Left kidney (tissue), 2 donors: ENCODE results near the gene BTBD19. TPM values are rescaled to one million over a fixed set of nuclear protein-coding genes. Genes with fewer than 3 reads are reported as not detected.
A peak's percentile ranks its signal among the peaks of the same experiment; 100 is the strongest.
"Not testable (repeated sequence)": the region's sequence is repeated elsewhere in the genome, so short reads cannot be mapped to it uniquely, and the experiment has no call there.

ENCODE experiments used
- DNase-seq: peaks from one replicate; pipeline ENCODE4 v3.0.0-alpha.2; 2013
- polyA plus RNA-seq: library from polyadenylated mRNA; unstranded; fragments of 120-200 nt; gene quantifications from one replicate; pipeline ENCODE4 v1.2.1, GENCODE V29; 2013; ENCODE audit not compliant: insufficient read length

BTBD19 gene
- polyA plus RNA-seq, 1 donor = 20.9 TPM

GRCh38 chr1:44807364-44808062, 810 bp upstream of the BTBD19 start:
- DNase-seq = peak; percentile 90

GRCh38 chr1:44808938-44809917, 905 bp downstream of the BTBD19 start:
- DNase-seq = peak; percentile 43

- no peak for DNase-seq
Measured at GRCh38 chr1:44810101-44810761, 1.9 kb downstream of the BTBD19 start.

- not testable (repeated sequence) for DNase-seq
Measured at GRCh38 chr1:44810762-44811105, 2.4 kb downstream of the BTBD19 start.

GRCh38 chr1:44811234-44811633, 2.9 kb downstream of the BTBD19 start:
- DNase-seq = no peak

- no peak for DNase-seq
Measured at GRCh38 chr1:44812822-44813543, 4.7 kb downstream of the BTBD19 start.

GRCh38 chr1:44815926-44816325, 7.6 kb downstream of the BTBD19 start:
- DNase-seq = not testable (repeated sequence)

- DNase-seq = no peak
Measured at GRCh38 chr1:44817307-44817706, 9.0 kb downstream of the BTBD19 start.

- no peak for DNase-seq
Measured at GRCh38 chr1:44817771-44818495, 9.6 kb downstream of the BTBD19 start.

GRCh38 chr1:44819196-44819607, 10.9 kb downstream of the BTBD19 start:
- no peak for DNase-seq

- no peak for DNase-seq
Measured at GRCh38 chr1:44819608-44820327, 11.4 kb downstream of the BTBD19 start.

- no peak for DNase-seq
Measured at GRCh38 chr1:44820328-44821239, 12.3 kb downstream of the BTBD19 start.

- DNase-seq = no peak
Measured at GRCh38 chr1:44821240-44821715, 13.0 kb downstream of the BTBD19 start.

- DNase-seq = no peak
Measured at GRCh38 chr1:44822131-44822701, 13.9 kb downstream of the BTBD19 start.

- DNase-seq = no peak
Measured at GRCh38 chr1:44822981-44823451, 14.7 kb downstream of the BTBD19 start.

- DNase-seq = not testable (repeated sequence)
Measured at GRCh38 chr1:44824392-44824791, 16.1 kb downstream of the BTBD19 start.

- DNase-seq = no peak
Measured at GRCh38 chr1:44826375-44827196, 18.3 kb downstream of the BTBD19 start.
